ENCODE data around the gene ANKRD61. TPM values are rescaled to one million over a fixed set of nuclear protein-coding genes. Genes with fewer than 3 reads are reported as not detected.

Gene ANKRD61
- polyA plus RNA-seq, 2 of the 4 experiments (the other 2 are of a cell fraction): 0.37 to 1.1 TPM

- Histone ChIP-seq H3K9me3 (no peaks in the 10 kb centered on the region), H3K4me3 (no peak overlapping the region), H3K27ac (no peak overlapping the region), H3K4me1 (peaks cover 8% of the 10 kb centered on the region; the same call in 2 of the 3 replicates), H3K4me2 (no peak overlapping the region)
- DNase-seq (ENCODE audit: low read depth in 1 of 2, low spot score in 1 of 2): no peak
- no peak for ATAC-seq
- CTCF ChIA-PET: interaction anchor here (0.6 to 1.2 kb wide), 7 partner anchors 20 to 86 kb away, joined by 3 to 4 read pairs (median 3); no protein-coding TSS in a partner anchor
- FAIRE-seq: no peak
- 94% methylated on average over 11 of the region's 11 CpGs for WGBS (ENCODE audit: missing lambda C conversion rate)
- POLR2A ChIA-PET: interaction anchor here (0.7 to 1.1 kb wide), 3 partner anchors 8 to 240 kb away, joined by 4 to 9 read pairs (median 6); partner anchors contain the start of genes AIMP2 and PMS2
- no peak for TF ChIP-seq TFCP2L1 (CRISPR knock-in tag; IDR thresholded peaks at IDR 0.05)
- TF ChIP-seq NPAS2 (CRISPR knock-in tag; IDR thresholded peaks at IDR 0.05; ENCODE audit: borderline replicate concordance): no peak
- TF ChIP-seq HOXB13 (CRISPR knock-in tag; IDR thresholded peaks at IDR 0.05; ENCODE audit: low read depth): no peak
- TF ChIP-seq HOXA7 (CRISPR knock-in tag; IDR thresholded peaks at IDR 0.05): no peak
- TF ChIP-seq MYC (IDR thresholded peaks at IDR 0.05; ENCODE audit: borderline replicate concordance, low read length): no peak
- no peak for TF ChIP-seq GATA3 (IDR thresholded peaks at IDR 0.05; ENCODE audit: borderline replicate concordance)
- no peak for TF ChIP-seq KDM1A (IDR thresholded peaks at IDR 0.05; ENCODE audit: low read depth)
- no peak for TF ChIP-seq PHF8 (IDR thresholded peaks at IDR 0.05; ENCODE audit: borderline replicate concordance, low read depth)
- TF ChIP-seq SMC3 (IDR thresholded peaks at IDR 0.05): no peak
- TF ChIP-seq, protein P1, sequence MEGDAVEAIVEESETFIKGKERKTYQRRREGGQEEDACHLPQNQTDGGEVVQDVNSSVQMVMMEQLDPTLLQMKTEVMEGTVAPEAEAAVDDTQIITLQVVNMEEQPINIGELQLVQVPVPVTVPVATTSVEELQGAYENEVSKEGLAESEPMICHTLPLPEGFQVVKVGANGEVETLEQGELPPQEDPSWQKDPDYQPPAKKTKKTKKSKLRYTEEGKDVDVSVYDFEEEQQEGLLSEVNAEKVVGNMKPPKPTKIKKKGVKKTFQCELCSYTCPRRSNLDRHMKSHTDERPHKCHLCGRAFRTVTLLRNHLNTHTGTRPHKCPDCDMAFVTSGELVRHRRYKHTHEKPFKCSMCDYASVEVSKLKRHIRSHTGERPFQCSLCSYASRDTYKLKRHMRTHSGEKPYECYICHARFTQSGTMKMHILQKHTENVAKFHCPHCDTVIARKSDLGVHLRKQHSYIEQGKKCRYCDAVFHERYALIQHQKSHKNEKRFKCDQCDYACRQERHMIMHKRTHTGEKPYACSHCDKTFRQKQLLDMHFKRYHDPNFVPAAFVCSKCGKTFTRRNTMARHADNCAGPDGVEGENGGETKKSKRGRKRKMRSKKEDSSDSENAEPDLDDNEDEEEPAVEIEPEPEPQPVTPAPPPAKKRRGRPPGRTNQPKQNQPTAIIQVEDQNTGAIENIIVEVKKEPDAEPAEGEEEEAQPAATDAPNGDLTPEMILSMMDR (IDR thresholded peaks at IDR 0.05): no peak
- TF ChIP-seq JUNB (IDR thresholded peaks at IDR 0.05): no peak
- no peak for TF ChIP-seq FOSB (CRISPR knock-in tag; IDR thresholded peaks at IDR 0.05)
- TF ChIP-seq ATOH8 (CRISPR knock-in tag; IDR thresholded peaks at IDR 0.05; ENCODE audit: low read depth): no peak
- no peak for TF ChIP-seq FOXS1 (CRISPR knock-in tag; IDR thresholded peaks at IDR 0.05)
- no peak for TF ChIP-seq EP300 (IDR thresholded peaks at IDR 0.05)
Measured at GRCh38 chr7:6020371-6021286, 10.5 kb upstream of the ANKRD61 start.

GRCh38 chr7:6022707-6023106 lies 8.5 kb upstream of the ANKRD61 start:
- Histone ChIP-seq H3K4me1 (no peaks in the 10 kb centered on the region), H3K4me3 (no peak overlapping the region), H3K9me3 (no peaks in the 10 kb centered on the region), H3K4me2 (no peak overlapping the region), H3K27ac (no peak overlapping the region)
- no peak for FAIRE-seq
- no peak for DNase-seq (ENCODE audit: low read depth in 1 of 2, low spot score in 1 of 2)
- POLR2A ChIA-PET: interaction anchor here (1.4 kb wide), 1 partner anchor 13 kb away, joined by 6 read pairs; the partner anchor contains the start of genes AIMP2 and PMS2
- ATAC-seq: no peak
- TF ChIP-seq ATOH8 (CRISPR knock-in tag; IDR thresholded peaks at IDR 0.05; ENCODE audit: low read depth) (no peak), RCOR1 (IDR thresholded peaks at IDR 0.05; ENCODE audit: low read depth, low read length) (no peak), MYC (IDR thresholded peaks at IDR 0.05; ENCODE audit: borderline replicate concordance, low read length) (no peak), MAFK (IDR thresholded peaks at IDR 0.05; ENCODE audit: partially characterized antibody) (no peak), CHD2 (IDR thresholded peaks at IDR 0.05; ENCODE audit: low read length, partially characterized antibody) (no peak), FOSL2 (IDR thresholded peaks at IDR 0.05) (no peak), FOSL2 (CRISPR knock-in tag; IDR thresholded peaks at IDR 0.05) (no peak), TFCP2L1 (CRISPR knock-in tag; IDR thresholded peaks at IDR 0.05) (no peak), EHMT2 (IDR thresholded peaks at IDR 0.05; ENCODE audit: low read depth) (no peak), REST (IDR thresholded peaks at IDR 0.05) (no peak)
- WGBS (ENCODE audit: missing lambda C conversion rate): 96% methylated on average over 3 of the region's 3 CpGs
- CTCF ChIA-PET: interaction anchor here (1.0 to 2.5 kb wide), 5 partner anchors 9 to 84 kb away, joined by 3 to 7 read pairs (median 3); no protein-coding TSS in a partner anchor

Measured in A549 (cell line).